Vagina (tissue), 2 donors: ENCODE results near the gene EVC. TPM values are rescaled to one million over a fixed set of nuclear protein-coding genes. Genes with fewer than 3 reads are reported as not detected.

Source experiments
- DNase-seq, 2 donors: peaks; one replicate each; pipeline ENCODE4 v3.0.0-alpha.2; 2017; ENCODE audit errors: extremely low spot score in 2 of 2
- H3K27ac ChIP-seq: fragments of 200-600 bp; sonication (generic); one replicate; pipeline ENCODE4 v1.5.1; 2019
- H3K27me3 ChIP-seq: fragments of 200-600 bp; sonication (generic); one replicate; pipeline ENCODE4 v1.5.1; 2019
- H3K36me3 ChIP-seq, 2 donors: fragments of 200-600 bp; sonication (generic); one replicate each; pipeline ENCODE4 v1.5.1; 2017 to 2019
- H3K4me1 ChIP-seq: fragments of 200-600 bp; sonication (generic); one replicate; pipeline ENCODE4 v1.5.1; 2019
- H3K4me3 ChIP-seq, 2 donors: fragments of 200-600 bp; sonication (generic); 1 replicate in 1 of 2; 2 replicates in 1 of 2; pipeline ENCODE4 v1.5.1; 2016 to 2019
- H3K9me3 ChIP-seq: fragments of 200-600 bp; sonication (generic); one replicate; pipeline ENCODE4 v1.5.1; 2019
- POLR2A ChIP-seq, 2 donors: fragments of 450-650 bp; IDR thresholded peaks; one replicate each; pipeline ENCODE4 v1.6.1; 2017; ENCODE audit warnings: antibody characterized with exemption in 2 of 2, mild to moderate bottlenecking in 2 of 2, moderate library complexity in 2 of 2
- POLR2AphosphoS5 ChIP-seq, 2 donors: sonication (generic); formaldehyde crosslinking; IDR thresholded peaks; one replicate each; pipeline ENCODE4 v1.9.0; 2017; ENCODE audit warnings: antibody characterized with exemption in 2 of 2, mild to moderate bottlenecking in 2 of 2, low read depth in 1 of 2; ENCODE audit not compliant: insufficient read depth in 1 of 2
- intact Hi-C: fragments of 100-400 bp; cut with DNase I; formaldehyde crosslinking; loops from one replicate; pipeline ENCODE4 v1.15.1; 2023
- total RNA-seq: library from RNA; depleted of rRNA; stranded (reverse); fragments of >200 nt; gene quantifications from one replicate; pipeline ENCODE4 v1.2.3, GENCODE V29; 2016
- TF ChIP-seq, protein P1 (sequence below), 3 experiments: fragments of 450-650 bp in 2 of 3; fragments of 200-600 bp in 1 of 3; sonication (generic) in 1 of 3; IDR thresholded peaks; one replicate each; pipeline ENCODE4 v1.5.1; 2017 to 2019; ENCODE audit warnings: antibody characterized with exemption in 3 of 3, mild to moderate bottlenecking in 2 of 3, moderate library complexity in 2 of 3

EVC gene
- total RNA-seq, 1 donor from 2014 or later: 19.4 TPM

DNA sequence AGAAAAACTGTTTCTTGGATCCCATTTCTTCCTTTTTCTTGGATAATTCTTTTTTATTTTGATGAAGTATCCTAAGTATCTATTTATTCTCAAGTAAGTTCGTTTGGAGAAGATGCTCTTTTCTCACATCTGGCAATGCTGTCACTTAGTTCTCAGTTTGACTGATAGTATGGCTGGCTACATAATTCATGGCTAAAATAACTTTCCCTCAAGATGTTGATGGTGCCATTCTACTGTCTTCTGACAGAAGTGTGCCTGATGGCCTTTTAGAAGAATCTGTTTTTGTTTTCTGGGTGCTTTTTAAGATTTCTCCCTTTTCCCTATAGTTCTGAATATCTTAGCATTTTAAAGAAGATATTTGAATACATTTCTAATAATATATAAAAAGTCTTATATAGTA is 44.3 kb upstream of the EVC start:
- intact Hi-C loops: no loop called here
- no peaks in the 10 kb centered on the region for H3K9me3 ChIP-seq
- DNase-seq: no peak
- H3K27ac ChIP-seq: no peak overlapping the region
- H3K27me3 ChIP-seq: no peaks in the 10 kb centered on the region
- TF ChIP-seq POLR2A (IDR thresholded peaks at IDR 0.05): no peak
- TF ChIP-seq, protein P1, sequence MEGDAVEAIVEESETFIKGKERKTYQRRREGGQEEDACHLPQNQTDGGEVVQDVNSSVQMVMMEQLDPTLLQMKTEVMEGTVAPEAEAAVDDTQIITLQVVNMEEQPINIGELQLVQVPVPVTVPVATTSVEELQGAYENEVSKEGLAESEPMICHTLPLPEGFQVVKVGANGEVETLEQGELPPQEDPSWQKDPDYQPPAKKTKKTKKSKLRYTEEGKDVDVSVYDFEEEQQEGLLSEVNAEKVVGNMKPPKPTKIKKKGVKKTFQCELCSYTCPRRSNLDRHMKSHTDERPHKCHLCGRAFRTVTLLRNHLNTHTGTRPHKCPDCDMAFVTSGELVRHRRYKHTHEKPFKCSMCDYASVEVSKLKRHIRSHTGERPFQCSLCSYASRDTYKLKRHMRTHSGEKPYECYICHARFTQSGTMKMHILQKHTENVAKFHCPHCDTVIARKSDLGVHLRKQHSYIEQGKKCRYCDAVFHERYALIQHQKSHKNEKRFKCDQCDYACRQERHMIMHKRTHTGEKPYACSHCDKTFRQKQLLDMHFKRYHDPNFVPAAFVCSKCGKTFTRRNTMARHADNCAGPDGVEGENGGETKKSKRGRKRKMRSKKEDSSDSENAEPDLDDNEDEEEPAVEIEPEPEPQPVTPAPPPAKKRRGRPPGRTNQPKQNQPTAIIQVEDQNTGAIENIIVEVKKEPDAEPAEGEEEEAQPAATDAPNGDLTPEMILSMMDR (IDR thresholded peaks at IDR 0.05): no peak
- TF ChIP-seq POLR2AphosphoS5 (IDR thresholded peaks at IDR 0.05; ENCODE audit: insufficient read depth in 1 of 2, low read depth in 1 of 2): no peak
- H3K36me3 ChIP-seq: peaks cover 0 to 24% of the 10 kb centered on the region in 2 donors
- no peak overlapping the region for H3K4me3 ChIP-seq
- no peaks in the 10 kb centered on the region for H3K4me1 ChIP-seq

DNA sequence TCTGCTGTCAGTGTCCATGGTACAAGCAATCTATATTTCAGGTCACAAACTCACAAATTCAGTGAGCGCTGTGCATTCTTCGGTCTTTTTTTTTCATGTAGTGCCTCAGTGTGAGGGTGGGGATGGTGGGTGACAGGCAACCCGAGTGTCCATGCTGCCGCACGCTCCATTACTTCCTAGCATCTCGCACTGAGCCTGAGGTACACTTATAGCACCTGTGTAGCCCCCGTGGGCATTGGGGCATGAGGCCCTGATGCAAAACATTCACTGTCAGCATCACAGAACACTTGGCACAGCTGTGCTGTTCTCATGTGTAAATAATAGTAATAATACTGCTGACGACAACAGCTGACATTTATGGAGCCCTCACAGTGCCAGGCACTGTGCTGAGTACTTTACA is 34.2 kb upstream of the EVC start:
- peaks cover 0 to 25% of the 10 kb centered on the region in 2 donors for H3K36me3 ChIP-seq
- no peaks in the 10 kb centered on the region for H3K4me1 ChIP-seq
- TF ChIP-seq, protein P1 (IDR thresholded peaks at IDR 0.05): no peak
- TF ChIP-seq POLR2A (IDR thresholded peaks at IDR 0.05) (no peak), POLR2AphosphoS5 (IDR thresholded peaks at IDR 0.05; ENCODE audit: insufficient read depth in 1 of 2, low read depth in 1 of 2) (no peak)
- DNase-seq: no peak
- no peak overlapping the region for H3K4me3 ChIP-seq
- no peaks in the 10 kb centered on the region for H3K9me3 ChIP-seq
- H3K27ac ChIP-seq: no peak overlapping the region
- H3K27me3 ChIP-seq: no peaks in the 10 kb centered on the region
- intact Hi-C loops: no loop called here

DNA sequence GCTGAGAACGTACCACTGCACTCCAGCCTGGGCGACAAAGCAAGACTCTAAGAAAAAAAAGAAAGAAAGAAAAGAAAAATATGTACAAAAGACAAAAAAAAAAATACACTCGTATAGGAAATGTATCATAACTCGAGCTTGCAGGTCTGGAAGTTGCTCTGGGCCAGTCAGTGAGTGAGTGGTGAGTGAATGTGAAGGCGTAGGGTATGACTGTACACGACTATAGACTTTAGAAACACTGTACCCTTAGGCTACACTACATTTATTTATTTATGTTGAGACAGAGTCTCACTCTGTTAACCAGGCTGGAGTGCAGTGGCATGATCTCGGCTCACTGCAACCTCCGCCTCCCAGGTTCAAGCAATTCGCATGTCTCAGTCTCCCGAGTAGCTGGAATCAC is 32.0 kb upstream of the EVC start:
- H3K27me3 ChIP-seq: no peaks in the 10 kb centered on the region
- TF ChIP-seq POLR2A (IDR thresholded peaks at IDR 0.05) (no peak), POLR2AphosphoS5 (IDR thresholded peaks at IDR 0.05; ENCODE audit: insufficient read depth in 1 of 2, low read depth in 1 of 2) (no peak)
- TF ChIP-seq, protein P1 (IDR thresholded peaks at IDR 0.05): no peak
- DNase-seq: no peak

DNA sequence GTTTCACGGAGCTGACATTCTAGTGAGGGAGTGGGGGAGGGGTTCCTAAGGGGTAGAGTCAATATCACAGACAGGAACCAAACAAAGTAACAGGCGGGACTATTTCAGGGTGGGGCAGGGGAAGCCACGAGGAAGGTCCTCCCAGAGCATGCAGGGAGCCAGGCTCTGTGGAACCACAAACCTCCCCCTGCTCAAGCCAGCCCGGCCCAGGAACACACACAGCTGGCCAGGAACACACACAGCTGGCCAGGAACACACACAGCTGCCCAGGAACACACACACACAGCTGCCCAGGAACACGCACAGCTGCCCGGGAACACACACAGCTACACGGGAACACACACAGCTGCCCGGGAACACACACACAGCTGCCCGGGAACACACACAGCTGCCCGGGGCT is 27.4 kb upstream of the EVC start:
- intact Hi-C loops: no loop called here
- Histone ChIP-seq H3K4me1 (no peaks in the 10 kb centered on the region), H3K4me3 (no peak overlapping the region), H3K36me3 (peaks cover 0 to 49% of the 10 kb centered on the region in 2 donors), H3K27me3 (no peaks in the 10 kb centered on the region), H3K27ac (no peak overlapping the region), H3K9me3 (no peaks in the 10 kb centered on the region)
- no peak for TF ChIP-seq POLR2A (IDR thresholded peaks at IDR 0.05)
- TF ChIP-seq POLR2AphosphoS5 (IDR thresholded peaks at IDR 0.05; ENCODE audit: insufficient read depth in 1 of 2, low read depth in 1 of 2): no peak
- TF ChIP-seq, protein P1 (IDR thresholded peaks at IDR 0.05): no peak
- DNase-seq: no peak

More for the DNA sequence above, 32.0 kb upstream of the EVC start:
- no peak overlapping the region for H3K4me3 ChIP-seq
- intact Hi-C loops: no loop called here
- peaks cover 0 to 28% of the 10 kb centered on the region in 2 donors for H3K36me3 ChIP-seq
- H3K4me1 ChIP-seq: no peaks in the 10 kb centered on the region
- no peaks in the 10 kb centered on the region for H3K9me3 ChIP-seq
- H3K27ac ChIP-seq: no peak overlapping the region

DNA sequence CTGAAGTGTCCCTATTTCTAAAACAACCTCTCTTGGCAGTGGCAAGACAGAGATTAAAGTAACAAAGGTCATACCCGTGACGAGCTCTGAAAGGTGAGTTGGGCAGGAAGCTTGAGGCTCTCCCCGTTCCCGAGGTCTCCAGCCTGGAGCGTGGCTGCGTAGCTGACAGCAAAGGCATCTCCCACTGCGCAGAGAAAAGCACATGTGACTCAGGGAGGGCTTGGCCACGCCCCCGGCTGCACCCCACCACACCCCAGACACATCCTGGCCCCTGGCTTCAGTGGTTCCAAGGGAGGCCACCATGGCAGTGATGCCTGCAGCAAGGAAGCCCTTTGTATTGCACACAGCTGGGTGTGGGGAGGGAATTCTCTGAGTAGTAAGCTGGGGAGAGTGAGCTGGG is 25.7 kb upstream of the EVC start:
- no peaks in the 10 kb centered on the region for H3K9me3 ChIP-seq
- no peak overlapping the region for H3K4me3 ChIP-seq
- H3K27ac ChIP-seq: no peak overlapping the region
- TF ChIP-seq POLR2AphosphoS5 (IDR thresholded peaks at IDR 0.05; ENCODE audit: insufficient read depth in 1 of 2, low read depth in 1 of 2) (no peak), POLR2A (IDR thresholded peaks at IDR 0.05) (no peak)
- TF ChIP-seq, protein P1 (IDR thresholded peaks at IDR 0.05): no peak
- H3K4me1 ChIP-seq: no peaks in the 10 kb centered on the region
- H3K27me3 ChIP-seq: no peaks in the 10 kb centered on the region
- no peak for DNase-seq
- intact Hi-C loops: no loop called here
- H3K36me3 ChIP-seq: peaks cover 0 to 54% of the 10 kb centered on the region in 2 donors
